GM12875 (cell line): ENCODE data around the gene TTLL11.
A peak's percentile ranks its signal among the peaks of the same experiment; 100 is the strongest.

Experiments used
- H3K4me3 ChIP-seq: one replicate; pipeline ENCODE4 v1.5.1; 2011; ENCODE audit warnings: low read depth, low read length, control low read depth
- CTCF ChIP-seq: IDR thresholded peaks from 2 replicates; pipeline ENCODE4 v1.5.1; 2011; ENCODE audit warnings: low read depth, mild to moderate bottlenecking, control low read depth, inconsistent platforms, low read length, moderate library complexity, borderline replicate concordance; ENCODE audit not compliant: insufficient read depth

TTLL11 gene

GRCh38 chr9:121999556-121999955 lies 93.6 kb downstream of the TTLL11 start:
- no peak for TF ChIP-seq CTCF

DNA sequence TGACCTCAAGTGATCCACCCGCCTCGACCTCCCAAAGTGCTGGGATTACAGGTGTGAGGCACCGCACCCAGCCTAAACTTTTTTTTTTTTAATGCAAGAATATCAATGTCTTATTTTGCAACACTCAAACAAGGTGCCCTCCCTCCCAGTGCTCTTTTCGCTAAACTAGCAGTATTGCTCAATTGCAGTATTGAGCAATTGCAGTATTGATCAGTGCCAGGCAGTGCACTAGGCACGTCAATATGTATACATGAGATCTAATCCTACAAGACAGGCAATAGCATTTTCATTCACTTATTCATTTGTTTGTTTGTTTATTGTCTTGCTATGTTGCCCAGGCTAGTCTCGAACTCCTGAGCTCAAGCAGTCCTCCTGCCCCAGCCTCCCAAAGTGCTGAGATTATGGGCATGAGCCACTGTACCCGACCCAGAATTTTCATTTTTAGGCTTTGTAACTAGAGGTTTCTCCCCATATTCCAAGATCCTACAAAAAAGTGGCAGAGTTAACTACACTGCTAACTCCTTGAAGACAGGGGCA lies 94.5 kb downstream of the TTLL11 start:
- TF ChIP-seq CTCF = no peak
- H3K4me3 ChIP-seq = no peak overlapping the region

More at GRCh38 chr9:121999556-121999955, 93.6 kb downstream of the TTLL11 start:
- H3K4me3 ChIP-seq = no peak overlapping the region

- TF ChIP-seq CTCF = no peak
These were observed 95.3 kb downstream of the TTLL11 start for GRCh38 chr9:121997791-121998190.

DNA sequence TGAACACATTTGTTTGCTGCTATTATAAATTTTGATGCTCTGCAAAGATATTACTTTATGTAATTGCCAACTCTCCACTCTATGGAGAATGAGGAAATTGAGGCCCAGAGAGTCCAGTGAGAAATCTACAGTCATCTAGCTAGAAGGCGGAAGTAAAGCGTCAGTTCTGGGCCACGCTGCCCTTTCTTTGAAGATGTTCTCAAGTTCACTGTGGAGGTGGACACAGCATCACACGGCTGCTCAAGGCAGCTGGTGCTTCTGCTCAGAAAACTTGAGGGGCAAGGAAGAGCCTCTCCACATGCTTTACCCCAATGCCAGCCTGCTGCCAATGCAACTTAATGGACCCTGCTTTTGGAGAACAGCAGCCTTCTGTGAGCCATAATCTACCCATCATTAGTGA lies 96.3 kb downstream of the TTLL11 start:
- TF ChIP-seq CTCF = no peak
- no peak overlapping the region for H3K4me3 ChIP-seq

More at GRCh38 chr9:121997791-121998190, 95.3 kb downstream of the TTLL11 start:
- H3K4me3 ChIP-seq = no peak overlapping the region

DNA sequence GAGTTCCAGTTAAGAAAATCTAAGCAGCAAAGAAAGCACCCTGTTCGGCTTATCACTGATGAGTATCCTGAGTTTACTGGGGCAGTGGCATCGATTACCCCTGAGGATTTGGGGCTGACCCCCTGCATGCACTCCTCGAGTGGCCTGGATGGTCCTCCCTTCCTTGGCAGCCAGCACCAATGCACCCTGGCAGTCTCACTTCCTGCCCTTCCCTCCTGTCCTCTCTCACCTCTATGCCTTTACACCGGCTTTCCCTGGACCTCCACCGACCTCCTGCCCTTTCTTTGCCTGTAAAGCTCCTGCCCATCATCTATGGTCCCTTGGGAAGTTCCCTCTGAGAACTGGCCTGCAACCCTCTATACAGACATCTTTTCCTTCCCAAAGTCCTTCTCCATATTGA lies 97.1 kb downstream of the TTLL11 start:
- H3K4me3 ChIP-seq = no peak overlapping the region

DNA sequence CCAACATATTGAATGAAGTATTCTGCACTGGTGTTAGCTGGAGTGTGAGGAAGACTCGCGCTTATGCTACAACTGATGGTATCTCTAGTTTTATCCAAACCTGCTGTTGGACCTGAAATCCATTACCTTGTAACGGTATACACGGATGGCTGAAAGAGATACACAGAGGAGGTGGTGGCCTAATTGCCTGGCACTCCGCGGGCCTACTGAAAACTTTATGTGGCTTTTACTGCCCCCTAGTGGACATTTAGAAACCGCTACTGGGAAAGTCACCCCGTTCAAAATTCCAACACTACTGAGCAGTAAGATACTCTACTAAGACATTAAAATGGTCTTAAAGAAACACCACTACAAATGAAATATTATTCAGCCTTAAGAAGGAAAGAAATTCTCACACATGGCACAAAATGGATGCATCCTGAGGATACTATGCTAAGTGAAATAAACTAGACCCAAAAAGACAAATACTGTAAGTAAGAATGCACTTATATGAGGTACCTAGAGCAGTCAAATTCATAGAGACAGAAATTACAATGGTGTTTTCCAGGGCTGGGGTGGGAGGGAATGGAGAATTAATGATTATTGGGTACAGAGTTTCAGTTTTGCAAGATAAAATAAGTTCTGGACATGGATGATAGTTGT lies 100.4 kb downstream of the TTLL11 start:
- peak; percentile 47; the same call in 1 of the 2 replicates for TF ChIP-seq CTCF
- no peak overlapping the region for H3K4me3 ChIP-seq

More for the DNA sequence above, 97.1 kb downstream of the TTLL11 start:
- no peak for TF ChIP-seq CTCF

- no peak for TF ChIP-seq CTCF
- no peak overlapping the region for H3K4me3 ChIP-seq
These were observed 101.8 kb downstream of the TTLL11 start for GRCh38 chr9:121991307-121991661.
